Stimulated activated CD4-positive, alpha-beta T cell treated with anti-CD3 and anti-CD28 coated beads, Interleukin-2, amount 100 ng/mL, for 24 hours (primary cell): ENCODE data around the gene SPARCL1.
"Not testable (repeated sequence)": the region's sequence is repeated elsewhere in the genome, so short reads cannot be mapped to it uniquely, and the experiment has no call there.

Source experiments
- DNase-seq, 2 donors: peaks; one replicate each; pipeline ENCODE4 v3.0.0-alpha.2; 2020

The SPARCL1 gene

DNA sequence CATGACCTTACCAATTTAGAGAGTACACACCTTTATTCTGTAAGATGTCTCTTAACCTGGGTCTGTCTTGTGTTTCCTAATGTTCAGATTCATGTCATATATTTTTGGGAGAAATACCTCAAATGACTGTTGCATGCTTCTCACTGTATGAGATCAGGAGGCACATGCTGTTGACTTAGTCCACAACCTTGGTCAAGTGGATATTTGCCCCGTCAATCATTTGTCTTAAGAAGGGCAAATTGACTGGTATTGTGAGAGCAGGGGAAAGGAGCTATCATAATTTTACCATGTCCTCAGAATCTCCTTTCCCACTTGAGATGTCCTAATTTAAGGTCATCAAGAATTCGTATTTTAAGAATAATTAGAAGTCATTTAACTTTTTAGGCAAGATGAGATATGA lies 95.8 kb downstream of the SPARCL1 start:
- no peak for DNase-seq

DNA sequence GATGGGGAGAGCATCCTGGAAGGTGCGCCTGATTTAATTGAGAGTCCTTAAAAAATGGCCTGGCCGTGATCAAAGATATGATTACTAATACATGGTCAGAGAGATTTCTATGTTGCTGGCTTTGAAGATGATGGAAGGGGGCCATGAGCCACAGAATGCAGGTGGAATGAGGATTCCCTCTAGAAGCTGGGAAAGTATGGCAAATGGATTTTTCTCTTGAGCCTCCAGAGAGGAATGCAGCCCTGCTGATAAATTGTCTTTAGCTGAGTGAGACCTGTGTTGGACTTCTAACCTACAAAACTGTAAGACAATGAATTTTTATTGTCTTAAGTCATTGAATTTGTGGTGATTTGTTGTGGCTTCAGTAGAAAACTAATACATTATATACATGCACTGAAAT lies 99.1 kb downstream of the SPARCL1 start:
- no peak for DNase-seq

DNA sequence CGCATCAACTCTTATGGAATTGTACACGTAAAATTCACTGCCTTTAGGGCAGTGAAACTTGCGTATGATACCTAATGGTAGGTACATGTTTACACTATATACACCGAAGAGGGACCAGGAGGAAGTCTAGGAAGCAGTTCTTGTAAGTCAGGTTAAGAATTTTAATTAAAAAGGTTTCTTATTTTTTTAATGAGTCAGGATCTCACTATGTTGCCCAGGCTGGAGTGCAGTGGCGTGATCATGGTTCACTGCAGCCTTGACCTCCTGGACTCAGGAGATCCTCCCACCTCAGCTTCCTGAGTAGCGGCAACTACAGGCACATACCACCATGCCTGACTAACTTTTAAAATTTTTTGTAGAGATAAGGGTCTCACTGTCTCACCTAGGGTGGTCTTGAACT lies 100.2 kb downstream of the SPARCL1 start:
- DNase-seq: no peak

DNA sequence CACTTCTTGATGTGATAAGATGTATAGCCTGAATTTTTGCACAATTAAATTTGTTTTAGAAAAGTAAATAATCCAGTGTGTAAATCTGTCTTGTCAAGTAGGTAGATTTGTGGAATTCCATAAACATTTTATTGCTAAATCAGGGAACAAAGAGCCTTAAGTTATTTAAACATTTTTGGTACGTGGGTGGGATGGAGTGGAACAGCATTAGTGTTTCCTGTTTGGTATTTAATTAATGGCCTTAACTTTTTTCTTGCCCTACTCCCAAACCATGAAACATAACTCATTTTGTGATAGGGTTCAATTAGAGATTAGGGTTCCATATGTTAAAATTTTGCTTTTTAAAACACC lies 101.7 kb downstream of the SPARCL1 start:
- no peak for DNase-seq

DNA sequence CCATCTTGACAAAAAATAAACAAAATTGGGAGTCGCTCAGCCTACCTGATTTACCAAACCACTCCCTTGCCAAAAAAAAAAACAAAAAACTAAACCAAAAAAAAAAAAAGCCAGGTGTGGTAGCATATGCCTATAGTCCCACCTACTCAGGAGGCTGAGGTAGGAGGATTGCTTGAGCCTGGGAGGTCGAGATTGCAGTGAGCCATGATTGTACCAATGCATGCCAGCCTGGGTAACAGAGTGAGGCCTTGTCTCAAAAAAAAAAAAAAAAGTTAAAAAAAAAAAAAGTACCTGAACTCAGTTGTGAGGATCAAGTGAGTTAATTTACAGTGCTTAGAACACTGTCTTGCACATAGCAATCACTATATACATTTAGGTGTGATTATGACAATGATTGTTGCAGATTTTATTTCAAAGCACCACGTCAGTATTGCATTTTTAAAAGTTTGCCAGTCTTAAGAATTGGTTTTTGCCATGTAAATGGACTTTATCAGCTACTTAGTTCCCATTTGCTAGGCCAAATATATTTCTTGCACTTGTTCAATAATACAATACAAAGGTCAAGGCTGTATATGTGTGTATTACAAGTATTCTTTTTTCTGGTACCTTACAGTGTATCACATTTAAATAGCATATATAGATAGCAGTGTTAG lies 102.2 kb downstream of the SPARCL1 start:
- no peak for DNase-seq

DNA sequence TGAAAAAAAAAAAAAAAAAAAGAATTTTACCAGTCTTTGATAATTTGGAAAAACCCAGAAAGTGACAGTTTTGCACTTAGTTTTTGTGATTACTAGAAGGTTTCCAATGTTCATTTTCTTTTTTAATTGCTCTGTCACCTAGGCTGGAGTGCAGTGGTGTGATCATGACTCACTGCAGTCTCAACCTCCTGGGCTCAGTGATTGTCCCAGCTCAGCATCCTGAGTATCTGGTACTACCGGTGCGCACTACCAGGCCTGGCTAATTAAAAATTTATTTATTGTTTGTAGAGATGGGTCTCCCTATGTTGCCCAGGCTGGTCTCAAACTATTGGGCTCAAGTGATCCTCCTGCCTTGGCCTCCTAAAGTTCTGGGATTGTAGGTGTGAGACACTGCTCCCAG lies 103.5 kb downstream of the SPARCL1 start:
- DNase-seq: no peak

DNA sequence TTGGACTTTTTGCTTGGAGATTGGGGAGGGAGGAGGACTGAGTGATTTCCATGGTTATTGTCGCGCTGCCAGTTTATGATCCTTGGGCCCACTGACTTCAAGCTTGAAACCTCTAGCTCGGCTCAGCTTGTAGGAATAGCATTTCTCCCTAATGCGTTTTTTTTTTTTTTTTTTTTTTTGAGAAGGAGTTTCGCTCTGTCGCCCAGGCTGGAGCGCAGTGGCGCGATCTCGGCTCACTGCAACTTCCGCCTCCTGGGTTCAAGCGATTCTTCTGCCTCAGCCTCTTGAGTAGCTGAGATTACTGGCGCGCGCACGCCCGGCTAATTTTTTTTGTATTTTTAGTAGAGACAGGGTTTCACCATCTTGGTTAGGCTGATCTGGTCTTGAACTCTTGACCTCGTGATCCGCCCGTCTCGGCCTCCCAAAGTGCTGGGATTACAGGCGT lies 105.1 kb downstream of the SPARCL1 start:
- not testable (repeated sequence) for DNase-seq
